ENCODE results near the gene RFWD3.
A peak's percentile ranks its signal among the peaks of the same experiment; 100 is the strongest.
"Not testable (repeated sequence)": the region's sequence is repeated elsewhere in the genome, so short reads cannot be mapped to it uniquely, and the experiment has no call there.

RFWD3 gene

GRCh38 chr16:74661064-74661463, 5.6 kb downstream of the RFWD3 start:
- no peak for DNase-seq (ENCODE audit: low spot score)

DNA sequence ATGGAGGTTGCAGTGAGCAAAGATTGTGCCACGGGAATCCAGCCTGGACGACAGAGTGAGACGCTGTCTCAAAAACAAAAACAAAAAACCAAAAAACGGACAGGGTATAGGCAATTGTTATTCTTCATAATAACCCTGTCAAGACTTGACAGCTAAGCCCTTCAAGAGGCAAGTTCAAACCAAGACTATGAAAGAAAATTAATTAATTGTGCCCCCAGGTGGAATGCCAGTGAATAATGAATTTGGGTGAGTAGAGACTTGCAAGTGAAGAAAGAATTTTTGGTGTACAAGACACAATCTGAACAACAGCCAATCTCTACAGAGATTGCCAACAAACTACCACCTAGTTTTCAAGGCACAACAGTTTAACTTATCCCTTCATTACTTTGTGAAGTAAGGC, 6.3 kb downstream of the RFWD3 start:
- no peak for DNase-seq (ENCODE audit: low spot score)

DNA sequence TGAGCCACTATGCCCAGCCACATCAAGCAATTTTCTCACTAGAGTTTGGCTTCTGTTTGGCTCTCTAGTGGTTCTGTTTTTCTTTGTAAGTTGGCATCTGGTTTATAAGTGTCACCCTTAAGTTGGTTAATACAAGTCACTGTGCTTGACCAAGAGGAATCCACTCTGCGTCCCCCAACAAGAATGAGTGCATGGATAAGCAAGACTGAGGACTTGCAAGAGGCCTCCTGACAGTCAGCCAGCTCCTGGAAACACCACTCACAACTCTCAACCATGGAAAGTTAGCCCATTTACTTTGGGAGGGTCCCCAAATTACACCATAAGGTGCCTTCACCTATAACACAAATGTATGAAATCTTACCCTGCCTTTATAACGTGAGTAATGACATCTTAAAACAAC, 7.6 kb downstream of the RFWD3 start:
- DNase-seq (ENCODE audit: low spot score) = no peak

- DNase-seq (ENCODE audit: low spot score) = no peak
Observed at GRCh38 chr16:74657870-74658642, 8.6 kb downstream of the RFWD3 start.

GRCh38 chr16:74654536-74655050, 12.1 kb downstream of the RFWD3 start:
- DNase-seq (ENCODE audit: low spot score) = no peak

DNA sequence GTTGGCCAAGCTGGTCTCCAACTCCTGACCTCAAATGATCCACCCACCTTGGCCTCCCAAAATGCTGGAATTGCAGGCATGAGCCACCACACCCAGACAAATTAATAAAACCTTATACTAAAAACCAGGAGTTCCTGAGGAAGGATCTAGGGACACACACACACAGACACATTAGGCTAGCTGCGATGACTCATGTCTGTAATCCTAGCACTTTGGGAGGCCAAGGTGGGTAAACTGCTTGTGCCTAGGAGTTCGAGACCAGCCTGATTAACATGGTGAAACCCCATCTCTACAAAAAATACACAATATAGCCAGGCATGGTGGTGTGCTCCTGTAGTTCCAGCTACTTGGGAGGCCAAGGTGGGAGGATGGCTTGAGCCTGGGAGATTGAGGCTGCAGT, 13.8 kb downstream of the RFWD3 start:
- not testable (repeated sequence) for DNase-seq (ENCODE audit: low spot score)

- no peak for DNase-seq (ENCODE audit: low spot score)
Observed at GRCh38 chr16:74652249-74652648, 14.4 kb downstream of the RFWD3 start.

DNA sequence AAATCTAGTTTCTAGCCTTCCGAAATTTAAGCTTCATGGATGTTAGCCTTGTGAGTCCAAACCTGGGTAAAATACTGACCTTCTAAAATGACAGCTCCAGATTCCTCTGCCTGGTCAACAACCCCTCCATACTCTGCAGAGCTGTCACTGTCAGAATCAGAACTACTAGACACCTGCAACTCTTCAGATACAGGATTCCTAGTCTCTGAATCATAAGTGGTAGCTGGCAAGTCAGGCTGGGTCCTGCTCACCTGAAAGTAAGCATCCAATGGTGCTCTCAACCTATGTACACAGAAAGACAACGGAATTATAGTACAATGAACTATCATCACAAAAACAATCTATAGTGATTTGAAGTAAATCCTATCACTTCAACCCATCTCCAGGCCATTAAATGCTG, 14.8 kb downstream of the RFWD3 start:
- no peak for DNase-seq (ENCODE audit: low spot score)

DNA sequence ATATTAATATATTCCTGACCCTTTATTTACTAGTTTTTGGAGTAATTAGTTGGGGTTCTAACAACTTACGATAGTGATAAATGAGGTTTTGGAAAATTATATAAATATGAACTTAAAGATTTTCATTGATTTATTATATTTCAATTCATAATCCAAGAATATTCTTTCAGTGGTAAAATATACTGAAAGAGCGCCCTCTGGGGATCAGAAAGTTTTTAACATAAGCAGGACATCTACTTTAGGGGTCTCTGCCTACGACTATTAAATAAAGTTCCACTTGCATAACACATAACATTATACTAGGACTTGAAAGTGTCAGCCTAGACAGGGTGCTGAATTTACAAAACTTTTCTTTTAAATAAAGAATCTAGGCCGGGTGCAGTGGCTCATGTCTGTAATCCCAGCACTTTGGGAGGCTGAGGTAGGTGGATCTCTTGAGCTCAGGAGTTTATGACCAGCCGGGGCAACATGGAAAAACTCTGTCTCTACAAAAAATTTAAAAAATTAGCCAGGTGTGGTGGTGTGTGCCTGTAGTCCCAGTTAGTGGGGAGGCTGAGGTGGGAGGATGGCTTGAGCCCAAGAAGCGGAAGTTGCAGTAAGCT, 15.6 kb downstream of the RFWD3 start:
- DNase-seq (ENCODE audit: low spot score) = no peak

DNA sequence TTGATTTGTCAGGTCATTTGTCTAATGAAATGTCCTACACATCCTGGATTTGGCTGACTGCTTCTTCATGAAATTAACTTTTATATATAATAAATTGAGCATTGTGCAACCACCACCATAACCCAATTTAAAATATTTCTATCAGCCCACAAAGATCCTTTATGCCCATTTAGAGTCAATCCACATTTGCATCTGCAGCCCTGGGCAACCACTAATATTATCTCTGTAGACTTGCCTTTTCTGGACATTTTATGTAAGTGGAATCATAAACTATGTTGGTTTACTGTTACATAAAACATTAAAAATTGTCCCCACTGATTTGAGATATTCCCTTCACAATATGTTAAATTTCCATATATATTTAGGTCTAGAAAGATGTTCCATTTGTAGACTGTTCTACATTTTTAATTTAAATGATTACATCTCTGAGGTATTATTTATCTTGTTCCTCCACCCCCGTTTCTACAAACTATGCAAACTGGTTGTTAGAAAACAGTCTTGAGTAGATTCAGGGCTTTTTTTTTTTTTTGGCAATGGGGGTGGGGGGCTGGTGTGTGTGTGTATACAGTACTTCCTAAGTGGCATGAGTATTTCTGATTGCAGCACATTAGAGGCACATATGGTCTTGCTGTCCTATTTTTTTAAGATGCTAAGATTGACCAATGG, 16.7 kb downstream of the RFWD3 start:
- no peak for DNase-seq (ENCODE audit: low spot score)

DNA sequence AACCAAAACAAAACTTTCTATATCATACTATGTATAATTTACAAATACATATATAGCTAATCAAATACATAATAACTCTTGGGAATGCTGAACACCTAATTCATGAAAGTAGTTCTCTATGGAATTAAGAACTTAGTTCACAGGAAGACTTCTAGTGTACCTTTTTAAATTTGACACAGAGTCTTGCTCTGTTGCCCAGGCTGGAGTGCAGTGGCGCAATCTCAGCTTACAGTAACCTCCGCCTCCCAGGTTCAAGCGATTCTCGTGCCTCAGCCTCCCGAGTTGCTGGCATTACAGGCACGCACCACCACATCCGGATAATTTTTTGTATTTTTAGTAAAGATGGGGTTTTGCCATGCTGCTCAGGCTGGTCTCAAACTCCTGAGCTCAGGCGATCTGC, 24.7 kb downstream of the RFWD3 start:
- no peak for DNase-seq (ENCODE audit: low spot score)

DNA sequence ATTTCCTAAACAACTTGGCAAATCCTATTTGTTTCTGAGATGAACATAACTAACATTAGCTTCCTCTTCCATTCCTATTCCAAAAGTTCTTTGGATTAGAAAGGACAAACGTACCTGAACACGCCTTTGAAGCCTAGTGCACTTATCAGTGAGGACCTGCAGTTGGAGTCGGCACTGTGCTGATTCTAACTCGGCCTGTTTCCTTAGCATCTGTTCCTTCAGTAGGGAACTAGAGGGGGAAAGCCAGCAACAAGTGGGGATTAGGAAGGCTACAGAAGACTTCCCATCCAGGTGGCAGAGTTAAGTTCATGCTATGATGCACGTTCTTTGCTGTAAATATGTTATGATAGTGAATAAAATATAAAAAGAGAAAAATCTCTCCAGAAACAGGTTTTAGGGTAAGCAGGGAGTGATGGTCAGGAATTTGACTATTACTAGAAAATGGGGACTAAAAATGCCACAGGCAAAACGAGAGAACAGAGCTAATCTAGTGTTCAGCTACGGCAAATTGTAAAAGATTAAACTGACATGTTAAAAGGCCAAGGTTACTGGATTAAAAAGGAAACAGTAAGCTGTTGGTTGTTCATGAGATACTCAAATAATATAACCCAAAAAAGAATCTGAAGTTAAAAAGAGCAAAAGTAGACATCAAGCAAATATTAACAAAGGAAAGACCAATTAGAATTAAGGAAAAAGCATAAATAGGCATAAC, 28.8 kb downstream of the RFWD3 start:
- no peak for DNase-seq (ENCODE audit: low spot score)

DNA sequence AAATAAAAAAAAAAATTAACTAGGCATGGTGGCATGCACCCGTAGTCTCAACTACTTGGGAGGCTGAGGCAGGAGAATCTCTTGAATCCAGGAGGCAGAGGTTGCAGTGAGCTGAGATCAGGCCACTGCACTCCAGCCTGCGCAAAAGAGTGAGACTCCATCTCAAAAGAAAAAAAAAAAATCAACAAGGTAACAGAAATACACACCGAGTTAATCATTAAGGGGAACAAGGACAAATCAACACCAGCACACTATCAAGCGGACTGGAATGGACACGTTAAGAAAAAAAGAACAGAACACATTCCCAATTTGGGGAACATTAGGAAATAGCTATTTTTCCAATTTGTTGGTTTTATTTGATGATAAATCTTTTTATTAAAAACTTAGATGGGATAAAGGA, 31.4 kb downstream of the RFWD3 start:
- DNase-seq (ENCODE audit: low spot score) = no peak

DNA sequence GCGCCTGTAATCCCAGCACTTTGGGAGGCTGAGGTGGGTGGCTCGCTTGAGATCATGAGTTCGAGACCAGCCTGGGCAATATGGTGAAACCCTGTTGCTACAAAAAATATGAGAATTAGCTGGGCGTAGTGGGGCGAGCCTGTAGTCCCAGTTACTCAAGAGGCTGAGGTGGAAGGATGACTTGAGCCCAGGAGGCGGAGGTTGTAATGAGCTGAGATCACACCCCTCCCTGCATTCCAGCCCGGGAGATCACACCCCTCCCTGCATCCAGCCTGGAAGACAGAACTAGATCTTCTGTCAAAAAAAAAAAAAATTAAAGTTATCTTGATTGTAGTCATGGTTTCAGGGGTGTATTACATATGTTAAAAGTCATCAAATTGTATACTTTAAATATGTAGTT, 33.0 kb downstream of the RFWD3 start:
- no peak for DNase-seq (ENCODE audit: low spot score)

GRCh38 chr16:74627506-74628220, 39.0 kb downstream of the RFWD3 start:
- no peak for DNase-seq (ENCODE audit: low spot score)

- DNase-seq (ENCODE audit: low spot score) = no peak
Observed at GRCh38 chr16:74626741-74627416, 39.8 kb downstream of the RFWD3 start.

DNA sequence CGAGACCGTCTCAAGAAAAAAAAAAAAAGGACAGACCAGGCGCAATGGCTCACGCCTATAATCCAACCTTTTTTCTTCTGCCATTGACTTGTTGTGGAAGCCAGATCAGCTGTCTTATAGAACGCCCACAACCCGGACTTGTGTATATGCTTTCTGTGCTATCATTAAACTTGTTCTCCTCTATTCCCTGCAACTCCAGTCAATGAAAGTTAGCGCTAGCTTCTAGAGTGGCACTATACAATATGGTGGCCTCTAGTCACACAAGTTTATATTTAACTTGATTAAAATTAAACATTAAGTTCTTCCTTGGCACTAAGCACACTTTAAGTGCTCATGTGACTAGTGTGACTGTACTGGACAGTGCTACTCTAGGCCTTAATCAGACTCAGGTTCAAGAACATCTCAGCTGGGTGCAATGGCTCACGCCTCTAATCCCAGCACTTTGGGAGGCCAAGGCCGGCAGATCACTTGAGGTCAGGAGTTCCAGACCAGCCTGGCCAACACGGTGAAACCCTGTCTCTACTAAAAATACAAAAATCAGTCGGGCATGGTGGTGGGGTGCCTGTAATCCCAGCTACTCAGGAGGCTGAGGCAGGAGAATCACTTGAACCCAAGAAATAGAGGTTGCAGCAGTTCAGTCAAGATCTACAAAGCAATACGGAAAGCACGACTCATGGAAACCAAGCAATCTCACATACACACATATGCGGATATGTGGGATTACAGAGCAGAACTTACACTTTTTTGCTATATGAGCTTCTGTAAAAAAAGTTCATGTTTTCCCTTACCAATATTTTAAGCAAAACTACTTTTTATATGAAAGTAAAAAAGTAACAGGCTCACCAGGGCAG, 41.0 kb downstream of the RFWD3 start:
- DNase-seq (ENCODE audit: low spot score) = no peak

GRCh38 chr16:74623839-74624235, 42.8 kb downstream of the RFWD3 start:
- DNase-seq (ENCODE audit: low spot score) = no peak

- peak; percentile 46 for DNase-seq (ENCODE audit: low spot score)
Observed at GRCh38 chr16:74623214-74623838, 43.4 kb downstream of the RFWD3 start.

- no peak for DNase-seq (ENCODE audit: low spot score)
Observed at GRCh38 chr16:74622005-74622404, 44.7 kb downstream of the RFWD3 start.
